ENCODE results near the gene CISD2.
"Not testable (repeated sequence)": the region's sequence is repeated elsewhere in the genome, so short reads cannot be mapped to it uniquely, and the experiment has no call there.

CISD2 gene

DNA sequence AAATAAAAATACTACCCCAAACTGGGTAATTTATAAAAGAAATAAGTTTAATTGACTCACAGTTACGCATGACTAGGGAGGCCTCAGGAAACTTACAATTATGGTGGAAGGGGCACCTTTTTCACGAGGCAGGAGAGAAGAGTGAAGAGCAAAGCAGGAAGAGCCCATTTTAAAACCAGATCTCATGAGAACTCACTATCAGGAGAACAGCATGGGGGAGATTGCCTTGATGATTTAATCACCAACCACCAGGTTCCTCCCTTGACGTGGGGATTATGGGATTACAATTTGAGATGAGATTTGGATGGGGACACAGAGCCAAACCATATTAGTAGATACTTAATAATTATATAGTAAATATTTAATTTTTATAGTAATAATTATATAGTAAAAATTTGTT is 10.1 kb downstream of the CISD2 start:
- no CpG with 5 or more reads among the region's 3 CpGs for WGBS, 2 donors (ENCODE audit: extremely low coverage in 2 of 2, insufficient read length in 2 of 2, insufficient replicate concordance in 1 of 2)
- Histone ChIP-seq H3K4me2 (ENCODE audit: insufficient read depth, low read length, poor library complexity, severe bottlenecking) (no peak overlapping the region), H2BK5ac (ENCODE audit: low read length) (no peak overlapping the region), H2BK15ac (ENCODE audit: low read length) (no peak overlapping the region), H3K36me3 (replicated peaks in 1 of 2; ENCODE audit: control insufficient read depth in 2 of 2, insufficient read depth in 2 of 2, low read length in 2 of 2) (peaks cover 11 to 71% of the 10 kb centered on the region in 2 donors), H3K27me3 (ENCODE audit: control insufficient read depth in 3 of 3, insufficient read depth in 3 of 3, low read depth in 1 of 3, low read length in 3 of 3) (no peaks in the 10 kb centered on the region), H3K14ac (ENCODE audit: low read length) (no peak overlapping the region), H2BK12ac (ENCODE audit: low read length) (no peak overlapping the region), H3K4me1 (ENCODE audit: control insufficient read depth in 2 of 2, insufficient read depth in 1 of 2, low read depth in 1 of 2, low read length in 2 of 2) (no peaks in the 10 kb centered on the region), H4K8ac (ENCODE audit: low read depth, low read length) (no peak overlapping the region), H3K9ac (ENCODE audit: low read depth, low read length, poor library complexity) (no peak overlapping the region), H3K4me3 (ENCODE audit: low read length in 2 of 2) (no peak overlapping the region), H2AK5ac (ENCODE audit: low read depth, low read length) (no peak overlapping the region), H3K79me1 (ENCODE audit: low read depth, low read length) (peaks cover 3% of the 10 kb centered on the region), H3K18ac (ENCODE audit: low read length) (no peak overlapping the region), H3K27ac (replicated peaks; ENCODE audit: low read length) (no peak overlapping the region), H2AFZ (ENCODE audit: low read length) (no peak overlapping the region), H2BK120ac (ENCODE audit: low read depth, low read length) (no peak overlapping the region), H3K4ac (ENCODE audit: low read length) (no peak overlapping the region), H4K91ac (ENCODE audit: low read depth, low read length, poor library complexity) (no peak overlapping the region), H3K9me3 (replicated peaks in 1 of 2; ENCODE audit: control insufficient read depth in 2 of 2, insufficient read depth in 1 of 2, low read depth in 1 of 2, low read length in 2 of 2) (peaks cover 7 to 36% of the 10 kb centered on the region in 2 donors), H3K23ac (ENCODE audit: low read depth, low read length, poor library complexity) (no peak overlapping the region)
- DNase-seq (ENCODE audit: low spot score) = no peak

GRCh38 chr4:102881343-102881742 is 12.6 kb downstream of the CISD2 start:
- WGBS, 2 donors (ENCODE audit: extremely low coverage in 2 of 2, insufficient read length in 2 of 2, insufficient replicate concordance in 1 of 2) = no CpG with 5 or more reads among the region's 1 CpG
- H4K8ac ChIP-seq (ENCODE audit: low read depth, low read length) = no peak overlapping the region
- no peak overlapping the region for H2AFZ ChIP-seq (ENCODE audit: low read length)

DNA sequence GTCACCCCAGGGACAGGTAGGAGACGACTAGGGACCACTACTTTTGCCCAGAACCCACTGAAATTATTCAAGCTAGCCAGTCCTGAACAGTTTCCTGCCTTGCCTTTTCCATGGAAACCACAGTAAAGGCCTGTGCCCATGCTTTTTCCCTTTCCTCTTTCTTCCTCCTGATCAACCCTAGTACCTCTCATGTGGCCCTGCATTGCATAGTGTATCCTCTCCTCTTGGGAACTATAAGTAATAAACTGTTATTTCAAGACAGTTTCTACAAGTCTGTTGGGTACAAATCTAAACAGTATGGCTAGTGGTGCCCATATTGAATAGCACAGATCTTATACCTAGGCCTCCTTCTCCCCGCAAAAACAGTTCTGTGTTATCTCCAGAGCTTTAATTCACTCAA is 14.5 kb downstream of the CISD2 start:
- Histone ChIP-seq H3K79me1 (ENCODE audit: low read depth, low read length) (no peaks in the 10 kb centered on the region), H4K91ac (ENCODE audit: low read depth, low read length, poor library complexity) (no peak overlapping the region), H3K27me3 (ENCODE audit: control insufficient read depth in 3 of 3, insufficient read depth in 3 of 3, low read depth in 1 of 3, low read length in 3 of 3) (no peaks in the 10 kb centered on the region), H4K8ac (ENCODE audit: low read depth, low read length) (no peak overlapping the region), H3K23ac (ENCODE audit: low read depth, low read length, poor library complexity) (no peak overlapping the region), H2AK5ac (ENCODE audit: low read depth, low read length) (no peak overlapping the region), H3K27ac (replicated peaks; ENCODE audit: low read length) (no peak overlapping the region), H3K9me3 (replicated peaks in 1 of 2; ENCODE audit: control insufficient read depth in 2 of 2, insufficient read depth in 1 of 2, low read depth in 1 of 2, low read length in 2 of 2) (peaks cover 0 to 8% of the 10 kb centered on the region in 2 donors), H3K4ac (ENCODE audit: low read length) (no peak overlapping the region), H3K14ac (ENCODE audit: low read length) (no peak overlapping the region), H3K9ac (ENCODE audit: low read depth, low read length, poor library complexity) (no peak overlapping the region), H3K4me3 (ENCODE audit: low read length in 2 of 2) (no peak overlapping the region), H2BK5ac (ENCODE audit: low read length) (no peak overlapping the region), H2BK12ac (ENCODE audit: low read length) (no peak overlapping the region), H3K18ac (ENCODE audit: low read length) (no peak overlapping the region), H2BK120ac (ENCODE audit: low read depth, low read length) (no peak overlapping the region), H3K4me1 (ENCODE audit: control insufficient read depth in 2 of 2, insufficient read depth in 1 of 2, low read depth in 1 of 2, low read length in 2 of 2) (no peaks in the 10 kb centered on the region), H2AFZ (ENCODE audit: low read length) (no peak overlapping the region), H3K4me2 (ENCODE audit: insufficient read depth, low read length, poor library complexity, severe bottlenecking) (no peak overlapping the region), H3K36me3 (replicated peaks in 1 of 2; ENCODE audit: control insufficient read depth in 2 of 2, insufficient read depth in 2 of 2, low read length in 2 of 2) (peaks cover 0 to 63% of the 10 kb centered on the region in 2 donors), H2BK15ac (ENCODE audit: low read length) (no peak overlapping the region)
- no peak for DNase-seq (ENCODE audit: low spot score)
- WGBS, 2 donors (ENCODE audit: extremely low coverage in 2 of 2, insufficient read length in 2 of 2, insufficient replicate concordance in 1 of 2) = no CpG with 5 or more reads among the region's 2 CpGs

More at GRCh38 chr4:102881343-102881742, 12.6 kb downstream of the CISD2 start:
- Histone ChIP-seq H4K91ac (ENCODE audit: low read depth, low read length, poor library complexity) (no peak overlapping the region), H3K23ac (ENCODE audit: low read depth, low read length, poor library complexity) (no peak overlapping the region), H3K4me1 (ENCODE audit: control insufficient read depth in 2 of 2, insufficient read depth in 1 of 2, low read depth in 1 of 2, low read length in 2 of 2) (no peaks in the 10 kb centered on the region), H3K4me2 (ENCODE audit: insufficient read depth, low read length, poor library complexity, severe bottlenecking) (no peak overlapping the region), H3K9ac (ENCODE audit: low read depth, low read length, poor library complexity) (no peak overlapping the region), H2BK15ac (ENCODE audit: low read length) (no peak overlapping the region), H3K14ac (ENCODE audit: low read length) (no peak overlapping the region), H3K4me3 (ENCODE audit: low read length in 2 of 2) (no peak overlapping the region), H2BK120ac (ENCODE audit: low read depth, low read length) (no peak overlapping the region), H3K27ac (replicated peaks; ENCODE audit: low read length) (no peak overlapping the region), H3K27me3 (ENCODE audit: control insufficient read depth in 3 of 3, insufficient read depth in 3 of 3, low read depth in 1 of 3, low read length in 3 of 3) (no peaks in the 10 kb centered on the region), H3K79me1 (ENCODE audit: low read depth, low read length) (peaks cover 3% of the 10 kb centered on the region), H2AK5ac (ENCODE audit: low read depth, low read length) (no peak overlapping the region), H3K18ac (ENCODE audit: low read length) (no peak overlapping the region), H3K9me3 (replicated peaks in 1 of 2; ENCODE audit: control insufficient read depth in 2 of 2, insufficient read depth in 1 of 2, low read depth in 1 of 2, low read length in 2 of 2) (peaks cover 5 to 22% of the 10 kb centered on the region in 2 donors), H2BK12ac (ENCODE audit: low read length) (no peak overlapping the region), H3K4ac (ENCODE audit: low read length) (no peak overlapping the region), H2BK5ac (ENCODE audit: low read length) (no peak overlapping the region), H3K36me3 (replicated peaks in 1 of 2; ENCODE audit: control insufficient read depth in 2 of 2, insufficient read depth in 2 of 2, low read length in 2 of 2) (peaks cover 6 to 68% of the 10 kb centered on the region in 2 donors)
- DNase-seq (ENCODE audit: low spot score) = no peak

GRCh38 chr4:102888570-102888969 is 19.8 kb downstream of the CISD2 start:
- not testable (repeated sequence) for H3K79me1 ChIP-seq (ENCODE audit: low read depth, low read length); H3K9me3 ChIP-seq (replicated peaks in 1 of 2; ENCODE audit: control insufficient read depth in 2 of 2, insufficient read depth in 1 of 2, low read depth in 1 of 2, low read length in 2 of 2); H4K8ac ChIP-seq (ENCODE audit: low read depth, low read length); H3K27me3 ChIP-seq (ENCODE audit: control insufficient read depth in 3 of 3, insufficient read depth in 3 of 3, low read depth in 1 of 3, low read length in 3 of 3); H3K4me2 ChIP-seq (ENCODE audit: insufficient read depth, low read length, poor library complexity, severe bottlenecking); H3K23ac ChIP-seq (ENCODE audit: low read depth, low read length, poor library complexity); H3K4me3 ChIP-seq (ENCODE audit: low read length in 2 of 2); H4K91ac ChIP-seq (ENCODE audit: low read depth, low read length, poor library complexity); H3K18ac ChIP-seq (ENCODE audit: low read length); DNase-seq (ENCODE audit: low spot score); H2BK5ac ChIP-seq (ENCODE audit: low read length); H2BK15ac ChIP-seq (ENCODE audit: low read length); H2BK120ac ChIP-seq (ENCODE audit: low read depth, low read length); H3K9ac ChIP-seq (ENCODE audit: low read depth, low read length, poor library complexity); H2BK12ac ChIP-seq (ENCODE audit: low read length); H3K14ac ChIP-seq (ENCODE audit: low read length); H3K4ac ChIP-seq (ENCODE audit: low read length); H3K27ac ChIP-seq (replicated peaks; ENCODE audit: low read length); H2AFZ ChIP-seq (ENCODE audit: low read length); H2AK5ac ChIP-seq (ENCODE audit: low read depth, low read length); H3K4me1 ChIP-seq (ENCODE audit: control insufficient read depth in 2 of 2, insufficient read depth in 1 of 2, low read depth in 1 of 2, low read length in 2 of 2)
- no CpG with 5 or more reads among the region's 2 CpGs for WGBS, 2 donors (ENCODE audit: extremely low coverage in 2 of 2, insufficient read length in 2 of 2, insufficient replicate concordance in 1 of 2)
- peaks cover 0 to 44% of the 10 kb centered on the region in 2 donors for H3K36me3 ChIP-seq (replicated peaks in 1 of 2; ENCODE audit: control insufficient read depth in 2 of 2, insufficient read depth in 2 of 2, low read length in 2 of 2)
